Ishikawa (cell line): ENCODE results near the gene SLC2A6.

ENCODE experiments used
- CEBPB ChIP-seq: IDR thresholded peaks from 2 replicates; pipeline ENCODE4 v1.6.1; 2012
- CREB1 ChIP-seq: IDR thresholded peaks from 2 replicates; pipeline ENCODE4 v1.6.1; 2012; ENCODE audit warnings: low read depth
- EGR1 ChIP-seq: IDR thresholded peaks from 2 replicates; pipeline ENCODE4 v1.6.1; 2012
- EP300 ChIP-seq: IDR thresholded peaks from 2 replicates; pipeline ENCODE4 v1.6.1; 2012; ENCODE audit warnings: borderline replicate concordance
- FOXM1 ChIP-seq: IDR thresholded peaks from 2 replicates; pipeline ENCODE4 v1.6.1; 2012; ENCODE audit warnings: low read depth, borderline replicate concordance
- MAX ChIP-seq: IDR thresholded peaks from 2 replicates; pipeline ENCODE4 v1.6.1; 2012
- NFIC ChIP-seq: IDR thresholded peaks from 2 replicates; pipeline ENCODE4 v1.6.1; 2012
- RAD21 ChIP-seq: IDR thresholded peaks from 2 replicates; pipeline ENCODE4 v1.6.1; 2012; ENCODE audit warnings: low read depth
- REST ChIP-seq: IDR thresholded peaks from 2 replicates; pipeline ENCODE4 v1.6.1; 2012; ENCODE audit warnings: low read depth, mild to moderate bottlenecking
- TAF1 ChIP-seq: IDR thresholded peaks from 2 replicates; pipeline ENCODE4 v1.6.1; 2012; ENCODE audit warnings: low read depth, mild to moderate bottlenecking
- TCF12 ChIP-seq: IDR thresholded peaks from 2 replicates; pipeline ENCODE4 v1.6.1; 2012; ENCODE audit warnings: low read depth
- USF1 ChIP-seq: IDR thresholded peaks from 2 replicates; pipeline ENCODE4 v1.6.1; 2012
- YY1 ChIP-seq: IDR thresholded peaks from 2 replicates; pipeline ENCODE4 v1.6.1; 2012; ENCODE audit warnings: low read depth
- ZBTB7A ChIP-seq: IDR thresholded peaks from 2 replicates; pipeline ENCODE4 v1.6.1; 2012; ENCODE audit warnings: low read depth

DNA sequence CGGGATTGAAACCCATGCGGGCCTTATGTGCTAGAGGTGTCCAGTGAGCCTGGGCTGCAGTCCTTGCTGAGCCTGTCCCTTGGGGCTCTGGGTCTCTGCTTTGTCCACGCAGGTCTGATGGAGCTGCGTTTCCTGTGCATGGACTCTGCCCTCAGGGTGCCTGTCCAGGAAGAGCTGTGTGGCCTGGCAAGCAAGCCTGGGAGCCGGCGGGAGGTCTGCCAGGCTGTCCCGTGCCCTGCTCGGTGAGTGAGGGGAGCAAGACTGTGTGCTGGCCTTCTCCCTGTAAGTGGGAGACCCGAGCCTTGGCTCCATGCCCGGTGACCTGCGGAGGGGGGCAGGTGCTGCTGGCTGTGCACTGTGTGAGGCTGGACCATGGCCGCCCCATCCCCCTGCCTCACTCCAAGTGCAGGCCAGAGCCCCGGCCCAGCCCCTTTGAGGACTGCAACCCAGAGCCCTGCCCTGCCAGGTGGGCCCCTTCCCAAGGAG lies 30.4 kb downstream of the SLC2A6 start:
- TF ChIP-seq YY1 (no peak), EGR1 (no peak), EP300 (no peak), TCF12 (no peak), CREB1 (no peak), REST (no peak), ZBTB7A (no peak), FOXM1 (no peak), CEBPB (no peak), TAF1 (no peak), NFIC (no peak), MAX (no peak), RAD21 (no peak), USF1 (no peak)
